GM21381 (cell line): ENCODE results near the gene TSPO.
A peak's percentile ranks its signal among the peaks of the same experiment; 100 is the strongest.
"Not testable (repeated sequence)": the region's sequence is repeated elsewhere in the genome, so short reads cannot be mapped to it uniquely, and the experiment has no call there.

Experiments
- ATAC-seq: cut with Tn5 transposase; IDR thresholded peaks from one replicate; pipeline ENCODE4 v1.9.1; 2021; ENCODE audit warnings: mild to moderate bottlenecking, moderate library complexity; ENCODE audit not compliant: unreplicated experiment

The TSPO gene

DNA sequence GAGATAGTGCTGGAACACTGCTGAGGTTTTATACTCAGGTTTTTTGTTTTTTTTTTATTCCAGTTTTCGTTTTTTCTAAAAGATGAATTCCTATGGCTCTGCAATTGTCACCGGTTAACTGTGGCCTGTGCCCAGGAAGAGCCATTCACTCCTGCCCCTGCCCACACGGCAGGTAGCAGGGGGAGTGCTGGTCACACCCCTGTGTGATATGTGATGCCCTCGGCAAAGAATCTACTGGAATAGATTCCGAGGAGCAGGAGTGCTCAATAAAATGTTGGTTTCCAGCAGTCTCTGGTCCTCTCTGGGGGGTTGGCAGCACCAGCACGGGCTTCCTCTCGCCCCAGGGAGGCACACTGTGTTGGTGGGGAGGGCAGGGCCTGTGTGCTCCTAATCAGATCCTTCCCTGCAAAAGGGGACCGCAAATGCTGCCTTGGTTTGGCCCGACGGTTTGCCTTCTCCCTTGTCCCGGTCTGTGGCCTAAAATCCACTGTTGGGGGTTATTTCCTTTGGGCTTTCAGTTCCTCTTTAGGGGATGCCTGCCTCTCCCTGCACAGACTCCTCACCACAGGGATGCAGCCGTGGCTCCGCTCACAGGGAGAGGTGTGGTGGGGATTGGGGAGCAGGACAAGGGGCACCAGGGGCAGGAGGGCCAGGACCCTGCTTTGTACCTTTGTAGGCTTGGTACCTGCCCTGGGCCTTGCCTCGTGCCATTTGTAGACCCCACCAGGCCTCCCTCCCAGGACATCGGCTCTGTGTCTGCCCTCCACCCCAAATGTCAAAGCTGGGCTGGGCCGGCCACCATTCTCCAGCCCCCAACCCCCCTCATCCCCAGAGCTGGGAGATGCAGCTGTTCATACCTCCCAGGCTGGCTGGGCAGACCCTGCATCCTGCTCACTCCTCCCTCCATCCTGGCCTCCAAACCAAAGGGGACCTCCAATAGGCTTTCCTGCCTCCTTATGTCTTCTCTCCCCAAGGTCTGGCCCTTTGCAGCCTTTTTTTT is 21.6 kb upstream of the TSPO start:
- ATAC-seq: no peak

DNA sequence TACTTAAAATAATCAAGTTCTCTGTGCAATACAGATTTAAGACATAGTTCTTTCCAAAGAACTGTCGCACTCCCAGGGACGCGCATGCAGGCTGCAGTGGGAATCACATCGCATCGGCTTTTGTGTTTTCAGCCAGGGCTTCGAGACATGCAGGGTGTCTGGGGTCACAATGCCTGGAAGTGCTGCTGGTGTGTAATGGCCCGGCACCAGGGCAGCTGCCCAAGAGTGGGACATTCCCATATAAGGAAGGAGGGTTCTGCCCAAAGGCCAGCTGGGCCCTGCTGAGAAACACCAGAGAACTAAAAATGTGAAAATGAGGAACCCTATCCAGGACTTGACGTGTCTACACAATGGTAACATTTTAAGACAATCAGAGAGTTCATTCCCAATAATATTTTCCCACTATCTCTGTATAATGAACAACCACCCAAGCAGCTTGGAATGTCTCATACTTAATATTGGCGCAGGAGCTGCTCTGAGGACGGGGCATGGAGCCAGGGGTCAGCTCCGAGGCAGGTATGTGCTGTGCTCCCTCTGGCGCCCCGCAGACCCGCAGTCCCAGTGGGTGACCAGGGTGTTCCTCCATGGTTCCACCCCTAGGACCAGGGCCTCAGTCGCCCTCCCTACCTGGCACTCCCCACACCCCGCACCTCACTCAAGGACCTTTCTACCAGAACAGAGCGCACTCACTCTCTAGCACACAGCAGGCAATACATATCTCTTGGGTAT is 19.4 kb upstream of the TSPO start:
- no peak for ATAC-seq

DNA sequence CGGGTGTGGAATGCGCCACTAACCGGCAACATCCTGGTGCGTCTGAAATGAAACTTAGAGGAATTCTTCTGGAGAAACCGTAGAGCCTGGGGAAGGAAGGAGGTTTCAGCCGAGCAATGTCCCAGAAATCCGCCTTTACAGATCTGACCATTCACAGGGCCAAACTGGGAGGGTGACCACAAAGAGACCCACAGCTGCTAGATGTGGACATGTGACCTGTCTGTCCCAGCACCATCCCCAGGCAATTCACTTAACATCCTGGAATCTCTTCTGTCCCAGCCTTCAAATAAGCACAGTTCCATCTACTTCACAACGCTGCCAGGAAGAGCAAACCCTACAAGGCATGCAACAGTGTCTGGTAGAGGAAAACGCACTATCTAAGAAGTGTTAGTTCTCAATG is 18.0 kb upstream of the TSPO start:
- no peak for ATAC-seq

DNA sequence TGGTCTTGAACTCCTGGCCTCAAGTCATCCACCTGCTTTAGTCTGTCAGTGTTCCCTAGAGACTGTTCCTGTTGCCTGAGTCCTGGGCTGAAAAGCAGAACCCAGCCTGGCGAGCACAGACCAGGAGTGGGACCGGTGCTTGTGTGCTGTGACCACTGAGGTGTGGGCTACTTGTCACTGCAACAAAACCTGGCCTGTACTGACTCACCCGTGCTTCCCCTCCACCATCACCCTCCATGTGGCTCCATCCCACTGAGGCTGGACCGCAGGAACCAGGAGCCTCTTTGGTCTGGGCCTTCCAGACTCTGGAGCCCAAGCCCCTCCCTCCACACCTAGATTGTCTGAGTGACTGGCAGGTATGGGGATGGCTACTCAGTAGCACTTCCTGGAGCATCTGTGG is 16.8 kb upstream of the TSPO start:
- ATAC-seq: no peak

DNA sequence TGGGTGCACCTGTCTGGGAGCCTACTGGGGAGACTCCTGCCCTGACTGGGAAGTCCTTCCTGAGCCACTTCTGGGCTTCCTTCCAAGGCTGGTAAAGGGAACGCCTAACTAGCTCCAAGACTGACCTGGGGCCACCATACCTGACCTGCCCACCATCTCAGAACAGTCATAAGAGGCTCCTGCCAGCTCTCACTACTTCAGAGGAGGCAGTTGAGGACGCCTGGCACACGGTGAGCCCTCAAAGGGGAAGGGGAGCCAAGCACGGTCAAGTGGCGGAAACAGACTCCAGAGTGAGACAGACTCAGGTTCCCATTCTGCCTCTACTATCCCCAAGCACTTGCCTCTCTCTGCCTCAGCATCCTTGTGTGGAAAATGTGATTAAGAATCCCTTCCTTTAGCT is 15.8 kb upstream of the TSPO start:
- ATAC-seq: no peak

DNA sequence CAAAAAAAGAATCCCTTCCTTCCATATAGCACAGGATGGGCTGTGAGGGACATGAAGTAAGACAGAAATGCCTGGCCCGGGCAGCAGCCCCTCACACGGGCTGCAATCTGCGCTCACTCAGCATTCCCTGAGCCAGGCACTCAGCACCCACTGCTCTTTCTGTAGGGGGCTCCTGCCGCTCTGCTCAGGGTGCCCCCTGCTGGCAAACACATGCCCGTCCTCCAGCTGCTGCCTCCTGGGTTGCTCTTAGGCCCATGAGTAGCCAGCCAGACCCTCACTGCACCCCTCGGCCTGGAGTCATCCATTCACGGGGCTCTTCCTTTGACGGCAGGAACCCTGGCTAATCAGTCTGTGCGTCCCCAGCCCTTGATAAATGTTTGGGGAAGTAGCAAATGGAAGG is 15.1 kb upstream of the TSPO start:
- ATAC-seq: no peak

DNA sequence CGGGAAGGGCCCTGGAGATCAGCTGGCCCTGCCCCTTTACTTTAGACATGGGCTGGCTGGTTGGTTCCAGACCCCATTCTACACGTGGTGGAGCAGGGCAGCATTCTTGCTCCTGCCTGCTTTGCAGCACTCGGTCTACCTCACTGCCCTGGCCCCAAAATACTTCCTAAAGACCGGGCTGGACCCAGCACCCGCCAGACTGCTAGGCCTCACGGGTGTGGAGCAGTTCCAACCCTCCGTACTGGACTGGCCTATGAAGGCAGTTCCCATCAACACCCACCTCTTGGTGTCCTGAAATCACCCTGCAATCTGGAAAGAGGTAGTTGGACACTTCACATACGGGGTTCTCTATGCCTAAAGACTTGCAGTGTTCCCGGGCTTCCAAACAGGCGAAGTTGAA is 14.6 kb upstream of the TSPO start:
- no peak for ATAC-seq

DNA sequence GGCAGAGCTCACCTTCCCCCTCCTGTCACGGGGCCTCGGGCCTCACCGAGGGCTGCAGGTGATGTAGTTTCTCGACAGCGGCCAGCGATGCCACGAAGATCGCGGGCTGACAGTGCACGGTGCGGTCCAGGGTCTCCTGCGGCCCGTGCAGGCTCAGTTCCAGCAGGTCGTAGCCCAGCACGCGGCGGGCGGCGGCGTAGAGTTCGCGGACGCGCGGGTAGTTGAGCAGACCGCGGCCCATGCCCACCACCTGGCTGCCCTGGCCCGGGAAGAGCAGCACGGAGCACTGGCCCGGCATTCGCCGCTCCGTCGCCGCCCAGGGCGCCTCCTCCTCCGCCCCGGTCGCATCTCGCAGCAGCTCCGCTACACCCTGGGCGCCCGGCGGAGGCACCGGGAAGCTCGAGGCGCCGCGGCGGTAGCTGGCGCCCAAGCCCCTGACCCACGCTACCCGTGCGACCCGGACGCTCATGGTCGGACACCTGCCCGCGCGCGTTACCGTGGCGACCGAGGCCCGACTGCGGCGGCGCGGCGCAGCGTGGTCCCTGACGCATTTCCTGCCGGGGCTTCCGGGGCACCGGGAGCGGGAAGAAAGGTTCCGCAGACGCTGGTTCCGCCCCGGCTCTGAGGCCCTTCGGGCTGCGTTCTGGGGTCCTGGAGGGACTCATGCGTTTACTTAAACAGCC is 8.3 kb upstream of the TSPO start, which contains the start of gene MCAT:
TSS of gene MCAT (minus strand) at position 519 of the 683 bp plus-strand sequence. CDS start at position 469, 50 bp downstream.
- peak; percentile 87 for ATAC-seq

DNA sequence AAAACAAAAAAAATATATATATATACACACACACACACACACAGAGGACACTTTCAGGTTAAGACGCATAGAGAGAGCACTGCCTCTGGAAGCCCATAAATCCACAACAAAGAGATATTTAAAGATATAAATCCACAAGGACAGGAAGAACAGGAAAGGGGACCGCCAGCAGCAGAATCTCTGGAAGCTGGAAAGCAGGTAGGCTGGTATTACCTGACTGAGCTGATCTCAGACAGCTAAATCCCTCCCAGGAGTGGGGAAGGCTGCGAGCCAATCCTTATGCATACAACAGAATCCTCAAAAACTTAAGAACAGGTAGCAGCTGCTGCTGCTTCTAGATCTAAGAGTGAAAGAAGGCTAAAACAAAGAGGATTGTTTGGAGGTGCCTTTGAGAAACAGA is 6.4 kb upstream of the TSPO start:
- ATAC-seq: no peak

DNA sequence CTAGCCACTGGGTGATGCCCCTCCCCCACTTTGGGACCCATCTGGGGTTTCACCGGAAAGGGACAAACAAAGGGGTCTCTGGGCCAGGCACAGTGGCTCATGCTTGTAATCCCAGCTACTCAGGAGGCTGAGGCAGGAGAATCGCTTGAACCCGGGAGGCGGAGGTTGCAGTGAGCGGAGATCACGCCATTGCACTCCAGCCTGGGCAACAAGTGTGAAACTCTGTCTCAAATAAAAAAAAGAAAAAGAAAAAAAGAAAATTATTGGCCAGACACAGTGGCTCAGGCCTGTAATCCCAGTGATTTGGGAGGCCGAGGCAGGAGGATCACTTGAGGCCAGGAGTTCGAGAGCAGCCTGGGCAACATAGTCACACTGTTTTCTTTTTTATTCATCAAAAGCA is 6.0 kb upstream of the TSPO start:
- ATAC-seq: not testable (repeated sequence)

DNA sequence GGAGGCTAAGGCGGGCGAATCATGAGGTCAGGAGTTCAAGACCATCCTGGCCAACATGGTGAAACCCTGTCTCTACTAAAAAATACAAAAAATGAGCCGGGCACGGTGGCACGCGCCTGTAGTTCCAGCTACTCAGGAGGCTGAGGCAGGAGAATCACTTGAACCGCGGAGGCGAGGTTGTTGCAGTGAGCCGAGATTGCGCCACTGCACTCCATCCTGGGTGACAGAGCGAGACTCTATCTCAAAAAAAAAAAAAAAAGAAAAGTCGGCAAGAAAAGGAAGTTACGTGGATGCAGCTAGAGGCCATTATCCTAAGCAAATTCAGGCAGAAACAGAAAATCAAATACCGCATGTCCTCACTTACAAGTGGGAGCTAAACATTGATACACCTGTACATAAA is 5.0 kb upstream of the TSPO start:
- ATAC-seq: not testable (repeated sequence)

DNA sequence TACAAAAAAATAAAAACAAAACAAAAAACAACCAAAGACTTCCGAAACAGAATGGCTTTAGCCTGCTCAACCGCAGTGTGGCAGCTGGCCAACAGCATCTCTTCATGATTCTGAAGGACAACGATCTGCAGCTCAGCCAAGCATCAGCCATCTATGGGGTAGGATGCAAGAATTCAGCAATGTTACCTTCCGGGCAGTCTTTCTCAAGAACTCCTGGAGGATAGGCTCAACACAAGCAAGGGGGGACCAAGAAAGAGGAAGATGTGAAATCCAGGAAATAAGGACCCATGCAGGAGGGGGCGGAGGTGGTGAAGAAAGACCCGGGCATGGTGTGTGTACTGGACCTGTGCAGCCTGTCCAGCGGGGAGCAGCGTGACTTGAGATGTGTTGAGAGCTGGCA is 3.5 kb upstream of the TSPO start:
- no peak for ATAC-seq

DNA sequence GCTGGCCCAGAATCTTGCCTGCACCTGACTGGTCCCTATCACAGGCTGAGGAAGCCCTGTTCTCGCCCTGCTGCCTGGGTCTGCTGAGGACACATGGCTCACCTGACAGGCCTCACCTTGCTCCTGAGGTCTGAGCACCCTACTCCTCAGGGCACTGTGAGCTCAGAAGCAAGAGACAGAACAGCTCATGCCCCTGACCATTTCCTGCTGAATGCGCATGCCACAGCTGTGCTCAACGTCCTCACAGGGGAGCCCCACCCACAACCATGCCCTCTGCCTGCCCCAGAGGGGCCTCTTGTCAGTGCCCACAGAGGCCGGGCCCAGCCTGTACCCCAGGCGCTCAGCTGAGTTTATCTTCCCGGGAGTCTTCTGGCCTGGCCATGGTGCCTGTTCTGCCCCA is 2.8 kb upstream of the TSPO start:
- ATAC-seq: no peak

DNA sequence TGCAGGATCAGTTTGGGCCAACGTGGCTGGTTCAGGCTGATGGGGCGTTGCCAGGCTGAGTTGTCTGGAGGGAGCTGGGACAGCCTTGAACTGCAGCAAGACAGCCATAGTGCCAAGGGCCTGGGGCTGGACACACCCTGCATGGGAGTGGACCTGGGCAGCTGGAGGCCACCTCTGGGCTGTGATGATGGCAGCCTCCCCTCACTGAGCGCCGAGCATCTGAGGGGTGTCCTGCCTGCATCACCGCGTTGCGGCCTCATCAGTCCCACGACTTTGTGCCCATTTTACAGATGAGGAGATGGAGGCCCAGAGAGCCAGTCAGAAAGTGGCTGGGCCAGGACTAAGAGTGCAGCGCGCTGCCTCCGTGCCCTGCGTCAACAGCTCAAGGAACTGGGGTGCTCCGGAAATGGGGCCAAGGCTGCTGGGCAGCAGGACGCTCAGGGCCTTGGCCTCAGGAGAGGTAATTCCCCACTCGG is 590 bp upstream of the TSPO start:
- no peak for ATAC-seq

DNA sequence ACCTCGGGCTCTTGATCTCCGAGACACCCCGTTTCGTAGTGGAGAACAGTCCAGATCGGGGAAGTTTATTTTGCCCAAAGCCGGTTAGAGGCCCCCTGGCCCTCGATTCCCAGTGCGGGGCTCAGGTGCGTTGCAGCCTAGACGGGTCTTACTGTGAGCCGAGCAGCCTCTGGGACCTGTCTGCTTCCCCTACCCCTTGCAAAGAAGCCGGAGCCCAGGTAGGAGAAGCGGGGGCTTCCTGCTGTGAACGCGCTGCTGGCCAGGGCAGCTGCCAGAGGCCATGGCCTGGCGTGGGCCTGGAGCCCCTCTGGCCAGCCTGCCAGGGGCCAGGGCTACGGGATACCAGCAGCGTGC is 621 bp downstream of the TSPO start:
- ATAC-seq: no peak

DNA sequence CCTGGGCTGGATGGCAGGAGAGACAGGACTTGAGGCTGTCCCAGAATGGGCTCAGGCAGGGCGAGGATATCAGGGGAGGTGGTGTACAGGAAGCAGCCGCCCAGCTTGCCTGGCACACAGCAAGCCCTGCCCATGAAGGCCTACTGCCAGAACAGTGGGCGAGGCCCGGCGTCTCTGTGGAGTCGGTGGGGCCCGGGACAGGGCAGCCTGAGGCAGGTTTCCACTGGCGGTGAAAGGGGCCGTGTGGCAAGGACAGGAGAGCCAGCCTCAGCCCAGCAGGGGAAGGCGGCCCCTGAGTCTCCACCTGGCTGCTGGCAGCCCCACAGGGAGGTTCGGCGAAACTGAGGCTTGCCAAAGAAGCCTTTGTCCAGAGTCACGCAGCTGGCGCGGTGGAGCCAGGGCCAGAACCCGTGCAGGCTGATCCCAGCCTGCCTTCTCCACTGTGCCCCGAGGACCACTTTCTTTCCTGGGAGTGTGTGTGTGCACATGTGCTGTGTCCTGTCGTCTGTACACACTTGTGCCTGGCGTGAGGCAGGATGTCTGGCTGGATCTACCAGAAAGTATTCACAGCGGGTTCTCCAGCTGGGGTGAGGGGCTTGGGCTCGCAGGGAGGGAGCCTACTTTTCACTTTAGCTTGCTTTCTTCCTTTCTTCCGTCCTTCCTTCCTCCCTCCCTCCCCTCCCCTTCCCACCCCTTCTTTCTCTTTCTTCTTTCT is 1.2 kb downstream of the TSPO start:
- no peak for ATAC-seq

DNA sequence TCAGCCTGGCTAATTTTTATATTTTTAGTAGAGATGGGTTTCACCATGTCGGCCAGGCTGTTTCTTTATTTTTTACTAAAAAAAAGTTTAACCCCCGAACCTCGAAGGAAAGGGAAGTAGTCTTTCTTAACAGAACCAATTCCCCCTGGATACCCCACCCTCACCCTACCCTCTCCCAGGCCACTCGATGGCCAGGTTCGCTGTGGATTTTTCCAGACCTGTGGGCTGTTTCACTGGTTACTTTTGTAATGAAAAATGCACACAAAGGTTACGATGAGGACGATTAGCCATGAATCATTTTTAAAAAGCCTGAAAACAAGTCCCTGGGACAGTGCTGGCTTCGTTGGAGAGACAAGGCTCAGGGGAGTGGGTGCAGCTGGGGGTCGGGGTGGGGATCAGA is 2.5 kb downstream of the TSPO start:
- ATAC-seq: no peak

DNA sequence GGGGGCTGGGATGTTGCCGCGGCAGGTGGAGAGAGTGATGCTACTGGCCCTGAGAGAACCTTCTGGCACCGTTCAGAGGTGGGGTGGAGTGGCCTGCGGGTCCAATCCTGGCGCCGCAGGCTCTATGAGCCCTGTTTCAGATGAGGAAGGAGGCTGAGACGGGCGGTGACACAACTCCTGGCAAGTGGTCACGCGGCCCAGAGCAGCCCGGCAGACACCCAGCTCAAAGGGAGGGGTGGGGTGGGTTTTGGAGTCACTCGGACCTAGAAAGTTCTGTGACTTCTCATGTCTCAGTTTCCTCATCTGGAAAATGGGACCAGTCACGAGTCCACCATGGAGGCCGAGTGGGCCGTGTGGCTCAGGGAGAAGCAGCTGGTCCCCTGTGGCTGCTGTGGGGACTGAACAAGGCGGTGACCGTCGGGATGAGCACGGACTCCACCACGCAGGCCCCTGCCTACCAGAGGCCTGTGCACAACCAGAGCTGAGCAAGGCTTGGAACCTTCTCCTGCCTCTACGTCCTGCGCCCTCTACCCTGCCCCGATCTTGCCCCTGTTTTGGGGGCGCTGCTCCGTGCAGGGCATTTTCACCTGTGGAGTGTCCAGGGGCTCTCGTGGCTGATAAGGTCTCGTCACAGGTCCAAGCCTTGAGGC is 3.7 kb downstream of the TSPO start:
- no peak for ATAC-seq

DNA sequence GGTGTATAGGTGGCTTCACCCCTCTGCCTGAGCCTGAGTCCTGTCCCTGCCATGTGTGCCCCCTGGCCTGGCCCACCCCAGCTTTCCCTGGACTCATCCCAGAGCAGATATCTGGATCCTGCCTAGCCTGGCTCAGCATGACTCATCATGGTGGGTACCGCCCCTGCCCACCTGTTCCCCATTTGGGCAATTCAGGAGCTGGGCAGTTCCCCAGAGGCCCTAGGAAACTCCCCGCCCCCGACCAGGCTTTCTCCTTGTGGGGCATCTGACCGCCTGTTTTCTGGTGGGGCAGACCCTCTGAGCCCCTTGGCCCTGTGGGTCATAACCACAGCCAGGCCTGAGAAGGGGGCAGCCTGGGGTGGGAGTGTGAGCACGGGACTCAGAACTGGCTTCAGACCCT is 4.4 kb downstream of the TSPO start:
- ATAC-seq: no peak

DNA sequence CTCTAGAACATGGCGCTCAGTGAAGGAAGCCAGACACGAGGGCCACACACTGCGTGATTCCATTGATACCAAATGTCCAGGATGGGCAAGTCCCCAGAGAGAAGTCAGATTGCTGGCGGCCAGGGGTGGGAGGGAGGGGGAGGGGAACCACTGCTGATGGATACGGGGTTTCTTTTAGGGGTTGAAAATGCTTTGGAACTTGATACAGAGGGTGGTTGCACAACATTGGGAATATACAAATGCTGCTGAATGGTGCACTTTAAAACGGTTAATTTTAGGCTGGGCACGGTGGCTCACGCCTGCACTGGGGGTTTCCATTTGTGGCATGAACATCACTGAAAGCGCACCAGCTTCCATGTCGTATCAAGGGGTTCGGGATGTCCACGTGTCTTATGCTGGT is 5.1 kb downstream of the TSPO start:
- ATAC-seq: no peak
